Activated CD4-positive, alpha-beta T cell treated with anti-CD3 and anti-CD28 coated beads for 1 hour (primary cell): Measurements from ENCODE around the gene RIBC1.
"Not testable (repeated sequence)": the region's sequence is repeated elsewhere in the genome, so short reads cannot be mapped to it uniquely, and the experiment has no call there.

ENCODE experiments used
- DNase-seq: peaks from one replicate; pipeline ENCODE4 v3.0.0-alpha.2; 2020

The RIBC1 gene

DNA sequence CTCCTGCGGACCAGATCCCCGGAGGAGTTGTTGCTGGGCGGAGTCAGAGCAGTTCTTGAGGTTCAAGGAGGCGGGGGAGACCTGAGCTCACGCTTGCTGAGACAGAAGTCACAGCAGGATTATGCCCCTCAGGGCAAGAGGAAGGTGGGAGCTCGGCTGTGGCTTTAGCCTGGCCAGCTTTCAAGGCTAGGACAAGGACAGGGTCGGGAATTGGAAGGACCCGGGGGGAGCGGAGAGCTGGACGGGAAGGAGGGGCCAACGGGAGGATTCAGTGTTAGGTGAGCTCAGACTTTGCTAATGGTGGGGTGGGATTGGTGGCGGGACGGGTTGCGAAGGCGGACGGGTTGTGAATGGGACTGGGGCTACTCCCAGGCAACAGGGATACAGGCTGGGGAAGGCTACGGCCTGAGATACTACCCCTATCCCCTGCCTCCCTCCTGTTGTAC lies at the start of gene RIBC1:
TSS of gene RIBC1 (plus strand) at position 13 of the 446 bp plus-strand sequence. CDS start 3,404 bp downstream, outside the sequence.
- DNase-seq, result no peak

DNA sequence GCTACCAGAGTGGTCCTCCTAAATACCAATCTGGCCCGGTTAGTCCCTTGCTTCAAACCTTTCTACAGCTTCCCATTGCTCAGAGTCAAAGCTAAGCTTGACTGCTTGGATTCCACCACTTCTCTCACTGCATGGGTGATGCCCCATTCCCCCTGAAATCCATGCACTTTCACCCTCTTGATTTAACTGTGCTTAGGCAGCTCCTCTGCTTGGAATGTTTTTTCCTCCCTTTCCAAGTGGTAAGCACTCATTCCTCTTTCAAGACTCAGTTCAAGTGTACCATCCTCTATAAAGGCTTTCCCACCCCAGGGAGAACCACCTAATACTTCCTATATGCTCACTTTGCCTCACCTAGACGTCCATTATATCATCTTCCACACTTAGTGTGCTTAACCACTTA lies 49.4 kb upstream of the RIBC1 start:
- DNase-seq, result no peak

DNA sequence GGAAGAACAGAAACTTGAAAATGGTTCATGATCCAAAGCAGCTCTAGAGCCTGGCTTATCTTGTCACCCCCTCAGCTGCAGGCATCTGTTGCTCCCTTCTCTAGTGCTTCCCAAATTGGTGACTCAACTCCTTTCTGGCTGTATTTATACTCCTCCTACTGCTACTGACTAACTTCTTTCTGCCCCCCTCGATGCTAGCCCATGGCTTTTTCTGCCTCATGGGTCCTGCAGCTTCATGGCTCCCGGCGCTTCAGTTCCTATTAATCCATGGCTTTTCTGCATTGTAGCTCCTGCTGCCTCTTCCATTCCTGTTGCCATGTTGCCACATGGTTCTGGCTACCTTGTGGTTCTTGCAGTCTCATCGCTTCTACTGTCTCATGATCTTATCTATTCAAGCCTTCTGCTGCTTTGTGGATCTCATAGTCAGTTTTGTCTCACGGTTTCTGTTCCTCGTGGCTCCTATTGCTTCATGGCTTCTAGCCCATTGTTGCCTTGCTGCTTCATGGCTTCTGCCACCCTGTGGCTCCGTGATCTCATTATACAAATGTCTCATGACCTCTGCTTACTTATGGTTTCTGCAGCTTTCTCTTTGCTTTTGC lies 48.4 kb upstream of the RIBC1 start:
- DNase-seq, result no peak

DNA sequence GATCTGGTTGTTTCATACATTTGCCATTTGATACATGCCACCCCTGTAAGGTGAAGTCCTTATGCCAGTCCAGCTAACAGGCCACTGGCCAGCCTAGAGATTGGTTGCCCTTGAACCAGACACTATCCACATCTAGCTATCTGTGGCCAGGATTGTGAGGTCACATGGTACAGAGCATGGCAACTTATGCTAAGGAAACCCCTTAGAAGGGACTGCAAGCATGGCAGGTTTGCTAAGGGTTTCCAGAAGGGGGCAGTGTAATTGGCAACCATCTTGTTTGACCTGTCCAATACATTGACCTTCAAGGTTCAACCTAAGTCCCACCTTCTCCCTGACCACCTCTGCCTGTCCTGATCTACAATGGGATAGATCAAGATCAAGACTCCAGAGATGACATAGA lies 47.8 kb upstream of the RIBC1 start:
- DNase-seq, result no peak

DNA sequence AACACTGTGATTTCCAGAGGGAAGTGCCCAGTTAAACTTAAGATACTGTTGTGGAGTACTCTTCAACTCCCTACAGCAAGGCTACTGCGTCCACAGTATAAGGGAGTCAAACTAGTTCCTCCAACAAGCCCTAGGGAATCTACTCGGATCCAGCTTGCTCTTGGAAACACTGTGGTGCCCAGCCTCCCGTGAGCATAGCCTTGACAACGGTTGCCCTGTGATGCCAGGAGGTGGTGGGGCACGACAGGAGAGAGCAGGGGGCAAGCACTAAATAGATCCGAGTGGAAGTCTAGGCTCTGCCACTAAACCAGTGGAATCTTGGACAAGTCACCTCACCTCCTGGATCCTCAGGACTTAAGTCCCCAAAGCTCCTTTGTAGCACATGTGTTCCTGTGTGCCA lies 45.8 kb upstream of the RIBC1 start:
- DNase-seq, result no peak

GRCh38 chrX:53377464-53377863 lies 45.2 kb upstream of the RIBC1 start:
- no peak for DNase-seq

DNA sequence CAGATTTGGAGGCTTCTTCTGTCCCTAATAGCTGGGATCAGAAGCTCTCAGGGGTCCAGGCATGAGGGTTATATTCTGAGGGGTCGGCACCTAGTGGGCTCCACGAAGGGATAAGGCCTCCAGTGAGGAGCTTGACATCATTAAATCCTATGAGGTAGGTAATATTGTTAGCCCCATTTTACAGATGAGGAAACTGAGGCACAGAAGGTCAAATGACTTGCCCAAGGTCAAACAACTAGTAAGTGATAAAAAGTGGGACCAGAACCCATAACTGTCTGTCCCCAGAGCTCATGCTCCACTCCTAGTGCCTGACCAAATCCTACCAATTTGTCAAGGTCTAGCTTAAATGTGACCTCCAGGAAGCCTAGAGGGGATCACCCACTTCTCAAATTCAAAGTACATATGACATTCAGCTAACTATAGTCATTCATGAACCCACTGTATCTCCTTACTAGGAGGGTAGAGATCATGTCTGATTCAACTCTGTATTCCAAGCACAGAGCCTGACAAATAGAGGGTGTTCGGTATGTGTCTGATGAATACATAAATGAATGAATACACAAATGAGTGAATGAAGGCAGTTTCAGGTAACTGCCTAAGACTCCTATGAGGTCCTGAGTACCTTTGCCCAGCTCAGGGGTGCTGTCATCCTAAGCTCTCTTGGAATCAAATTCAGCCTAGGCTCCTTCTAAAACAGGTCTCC lies 43.5 kb upstream of the RIBC1 start:
- DNase-seq, result no peak

DNA sequence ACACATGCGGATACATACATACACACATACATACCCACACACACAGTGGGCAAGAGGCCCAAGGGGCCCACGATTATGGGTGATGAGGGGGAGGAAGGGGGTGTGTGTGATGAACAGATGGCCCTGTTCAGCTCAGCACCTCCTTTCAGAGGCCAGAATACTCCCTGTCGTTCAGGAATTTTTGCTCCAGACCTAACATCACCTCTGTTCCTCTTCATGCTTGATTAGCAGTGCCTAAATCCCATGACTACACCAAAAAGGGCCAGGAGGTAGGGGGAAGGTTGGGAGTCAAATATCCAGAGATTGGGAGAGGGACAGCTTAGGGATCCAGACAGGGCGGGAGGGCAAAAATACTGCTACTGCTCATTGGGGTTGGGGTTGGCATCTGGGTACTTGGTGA lies 42.9 kb upstream of the RIBC1 start:
- no peak for DNase-seq

GRCh38 chrX:53383376-53384076 lies 39.1 kb upstream of the RIBC1 start:
- DNase-seq, result no peak

DNA sequence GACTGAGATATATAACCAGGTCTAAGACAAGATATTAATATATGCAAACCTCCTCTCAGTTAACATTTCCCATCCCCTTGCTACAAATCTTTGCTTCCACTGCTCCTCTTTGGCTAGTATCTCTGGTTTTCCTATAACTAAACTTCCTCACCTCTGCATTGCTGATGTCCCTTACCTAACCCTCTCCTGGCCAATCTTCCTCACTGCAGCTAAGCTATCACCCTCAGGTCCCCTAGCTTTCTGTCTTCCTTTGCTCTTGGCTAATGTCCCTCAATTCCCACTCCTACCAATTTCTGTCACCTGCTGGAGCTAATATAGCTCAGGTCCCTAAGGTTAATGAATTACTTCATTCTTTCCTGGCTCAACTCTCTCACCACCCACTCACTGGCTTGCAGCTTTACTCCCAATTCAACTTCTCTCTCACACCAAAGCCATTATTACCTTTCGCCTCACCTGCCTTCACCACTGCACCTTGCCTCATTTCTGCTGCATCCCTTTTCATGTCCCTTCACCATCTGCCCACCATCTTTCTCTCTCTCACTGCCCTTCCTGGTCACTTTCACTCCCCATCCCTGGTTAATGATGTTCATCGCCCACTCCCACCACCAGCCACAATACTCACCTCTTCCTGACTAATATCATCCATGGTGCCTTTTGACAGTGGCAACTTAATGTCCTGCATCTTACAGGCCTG lies 26.9 kb upstream of the RIBC1 start:
- DNase-seq, result no peak

DNA sequence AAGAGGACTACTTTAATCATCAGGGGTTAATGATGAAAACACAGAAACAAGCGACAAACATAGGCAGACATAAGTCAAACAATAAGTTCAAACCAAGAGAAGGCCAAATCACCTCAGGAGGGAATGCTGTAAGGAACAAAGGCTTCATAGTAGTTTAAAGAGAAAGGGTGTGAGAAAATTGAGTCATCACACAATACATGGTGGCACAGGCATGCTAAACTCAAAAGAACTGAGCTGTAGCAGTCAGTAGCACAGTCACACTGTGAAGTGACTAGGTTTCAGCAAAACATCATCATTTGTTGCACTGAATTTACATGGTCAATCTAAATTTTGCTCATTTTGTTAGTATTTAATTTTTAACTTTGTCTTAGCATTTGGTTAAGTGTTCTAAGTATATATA lies 24.5 kb upstream of the RIBC1 start:
- no peak for DNase-seq

DNA sequence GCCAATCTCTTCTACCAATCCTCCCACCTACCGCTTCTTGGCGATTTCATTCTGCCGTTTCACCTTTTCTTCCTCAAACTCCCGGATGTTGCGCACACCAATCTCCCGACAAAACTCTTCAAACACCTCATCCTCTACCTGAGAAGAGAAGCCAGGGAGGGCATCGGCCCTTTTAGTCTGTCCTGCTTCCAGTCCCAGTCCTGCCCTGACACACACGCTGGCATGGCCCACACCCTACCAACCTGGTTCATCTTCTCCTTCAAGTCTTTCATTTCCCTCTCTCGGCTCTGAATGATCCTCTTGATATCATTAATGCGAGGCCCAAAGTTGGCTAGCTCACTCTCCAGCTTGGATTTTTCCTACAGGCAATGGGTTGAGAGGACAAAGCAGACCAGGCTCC lies 19.1 kb upstream of the RIBC1 start:
- DNase-seq, result no peak

DNA sequence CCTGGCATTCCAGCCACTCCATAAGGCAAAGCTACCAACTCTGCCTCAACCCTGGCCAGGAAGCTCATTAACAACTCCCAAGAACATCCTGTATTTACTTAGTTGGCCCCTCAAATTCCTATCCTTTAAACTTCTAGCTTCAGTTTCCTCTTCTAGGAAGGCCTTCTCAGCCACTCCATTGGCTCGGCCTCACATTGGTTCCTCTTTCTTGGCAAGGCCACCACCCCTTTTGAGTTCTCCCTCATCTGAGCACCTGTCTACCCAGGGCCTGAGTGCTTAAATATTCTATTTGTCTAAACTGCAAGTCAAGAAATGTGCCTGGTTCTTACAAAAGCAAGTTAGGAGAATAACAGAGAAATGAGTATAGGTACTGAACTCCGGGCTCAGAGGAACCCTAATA lies 10.2 kb upstream of the RIBC1 start:
- DNase-seq, result no peak

GRCh38 chrX:53420351-53420750 lies 2.3 kb upstream of the RIBC1 start:
- not testable (repeated sequence) for DNase-seq

GRCh38 chrX:53421125-53421524 lies 1.5 kb upstream of the RIBC1 start:
- no peak for DNase-seq

DNA sequence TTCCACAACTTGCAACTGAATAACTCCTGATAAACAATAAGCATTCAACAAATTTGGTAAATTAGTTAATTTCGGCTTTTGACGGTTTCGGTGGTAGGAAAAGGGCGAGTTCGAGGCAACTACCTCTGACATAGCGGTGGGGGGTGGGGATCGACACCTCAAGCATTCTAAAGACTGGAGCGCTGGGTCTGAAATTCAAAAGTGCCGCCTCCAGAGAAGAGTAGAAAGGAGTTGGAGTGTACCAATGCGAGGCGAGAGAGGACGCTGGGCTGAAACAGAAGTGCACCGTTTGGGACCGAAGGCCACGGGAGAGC lies 944 bp upstream of the RIBC1 start:
- DNase-seq, result no peak

DNA sequence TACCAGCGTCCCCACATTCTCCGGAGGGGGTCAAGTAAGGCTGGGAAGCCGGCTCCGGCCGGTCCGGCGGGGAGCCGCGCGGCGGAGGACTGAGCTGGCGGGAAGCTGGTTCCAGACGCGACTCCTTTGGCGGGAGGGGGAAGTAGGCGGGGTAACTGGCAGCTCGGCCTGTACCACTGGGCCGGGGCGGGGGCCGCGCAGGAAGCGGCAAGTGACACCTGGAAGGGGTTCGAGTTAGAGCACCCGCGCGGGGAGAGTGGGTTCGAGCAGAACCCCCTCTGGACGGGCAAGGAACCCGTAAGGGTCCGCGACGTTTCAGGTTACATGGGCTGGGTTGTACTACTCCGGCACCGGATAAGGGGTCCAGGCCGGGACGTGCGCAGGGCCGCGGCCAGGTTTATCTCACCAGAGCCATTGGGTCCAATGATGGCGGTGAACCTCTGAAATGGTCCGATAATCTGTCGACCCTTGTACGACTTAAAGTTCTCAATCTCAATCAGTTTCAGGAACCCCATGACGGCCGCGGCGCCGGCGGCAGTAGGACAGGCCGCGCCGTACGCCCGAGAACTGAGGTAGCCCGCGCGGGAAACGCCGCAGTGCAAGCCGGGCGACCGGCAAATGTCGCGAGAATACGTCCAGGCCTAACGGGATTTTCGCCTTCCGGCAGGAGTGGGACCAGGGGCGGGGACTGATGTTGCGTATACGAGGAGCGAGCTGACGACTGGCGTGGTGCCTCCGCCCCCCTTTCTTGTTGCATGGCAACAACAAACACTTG lies 400 bp upstream of the RIBC1 start, which contains the start of gene SMC1A:
TSS of gene SMC1A (minus strand) at position 569 of the 775 bp plus-strand sequence. CDS start at position 515, 54 bp downstream.
- DNase-seq, result peak; percentile 91

DNA sequence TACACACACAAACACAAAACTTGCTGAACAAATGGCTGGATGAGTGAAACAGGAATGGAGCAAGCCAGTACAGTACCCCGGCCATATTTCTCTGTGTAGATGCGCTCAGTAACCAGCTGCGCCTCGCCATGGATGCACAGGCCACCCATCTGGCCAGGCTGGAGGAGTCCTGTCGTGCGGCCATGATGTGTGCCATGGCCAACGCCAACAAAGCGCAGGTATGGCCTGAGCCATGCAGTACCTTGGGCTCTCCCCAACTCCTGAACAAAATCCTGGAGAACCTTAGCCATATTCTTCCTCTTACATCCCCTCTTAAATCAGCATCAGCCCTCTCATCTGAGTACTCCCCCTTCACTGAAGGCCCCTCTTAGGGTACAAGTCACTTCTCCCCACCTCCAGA lies 7.1 kb downstream of the RIBC1 start:
- no peak for DNase-seq

GRCh38 chrX:53430231-53430630 lies 7.6 kb downstream of the RIBC1 start:
- no peak for DNase-seq

DNA sequence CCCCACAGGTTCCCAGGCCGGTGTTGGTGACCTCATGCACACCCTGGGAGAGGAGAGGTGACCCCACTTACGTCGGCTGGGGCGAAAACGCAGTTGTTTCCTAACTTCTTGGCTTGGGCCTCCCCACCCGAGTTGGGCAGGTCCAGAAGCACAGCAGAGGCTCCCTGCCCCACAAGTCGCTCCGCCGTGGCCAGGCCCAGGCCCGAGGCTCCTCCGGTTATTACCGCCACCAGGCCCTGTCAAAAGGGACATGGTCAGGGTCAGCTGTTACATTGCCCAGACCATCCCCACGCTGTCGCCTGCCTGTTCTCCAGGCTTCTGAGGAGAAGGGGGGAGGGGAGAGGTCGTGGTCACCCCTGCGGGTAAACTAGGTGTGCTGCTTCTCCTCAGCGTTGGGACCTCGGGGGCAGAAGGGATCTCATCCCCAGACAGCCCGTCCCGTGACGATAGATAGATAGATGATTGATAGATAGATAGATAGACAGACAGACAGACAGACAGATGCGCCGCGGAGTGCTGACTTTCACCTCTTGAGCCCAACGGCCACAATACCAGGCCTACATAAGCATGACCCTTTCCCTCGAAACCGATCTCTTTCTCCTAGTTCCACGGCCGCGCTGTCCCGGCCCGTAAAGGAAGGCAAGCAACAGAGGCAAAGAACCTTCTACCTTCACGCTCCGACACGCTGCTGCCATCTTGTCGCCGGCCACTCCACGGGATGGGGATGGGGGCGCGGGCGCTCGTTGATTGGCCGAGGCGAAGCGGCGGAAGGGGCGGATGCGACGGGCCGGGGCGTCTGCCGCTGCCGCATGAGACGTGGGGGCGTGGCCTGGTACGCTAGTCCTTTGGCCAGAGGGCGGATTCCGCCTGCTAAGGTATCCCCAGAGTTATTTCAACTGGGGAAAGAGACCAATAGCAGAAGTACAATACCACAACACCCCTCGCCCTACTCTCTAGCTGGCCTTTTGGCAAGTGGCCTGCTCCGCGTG lies 11.3 kb downstream of the RIBC1 start, which contains the start of gene HSD17B10:
TSS of gene HSD17B10 (minus strand) at position 720 of the 989 bp plus-strand sequence. CDS start at position 695, 25 bp downstream.
- DNase-seq, result peak; percentile 73

- DNase-seq, result peak; percentile 40
Measured at GRCh38 chrX:53435997-53436396, 13.3 kb downstream of the RIBC1 start.
